K562 treated with DMSO at 1 percent for 4 hours (cell line): ENCODE data around the gene ORC3. TPM values are rescaled to one million over a fixed set of nuclear protein-coding genes. Genes with fewer than 3 reads are reported as not detected.

Experiments
- total RNA-seq: library from RNA; unstranded; fragments of 300-600 nt; gene quantifications from 2 replicates; pipeline ENCODE4 v1.2.3, GENCODE V29; 2022; ENCODE audit not compliant: insufficient read depth

The ORC3 gene
- total RNA-seq: 14.6 and 18.8 TPM in 2 replicates

GRCh38 chr6:87589693-87590416 is at the start of gene ORC3, which contains the start of gene RARS2:
TSS of gene ORC3 (plus strand) at chr6:87590135. CDS start at chr6:87590169, 34 bp downstream.
TSS of gene RARS2 (minus strand) at chr6:87589987. CDS start at chr6:87589957, 30 bp downstream.

DNA sequence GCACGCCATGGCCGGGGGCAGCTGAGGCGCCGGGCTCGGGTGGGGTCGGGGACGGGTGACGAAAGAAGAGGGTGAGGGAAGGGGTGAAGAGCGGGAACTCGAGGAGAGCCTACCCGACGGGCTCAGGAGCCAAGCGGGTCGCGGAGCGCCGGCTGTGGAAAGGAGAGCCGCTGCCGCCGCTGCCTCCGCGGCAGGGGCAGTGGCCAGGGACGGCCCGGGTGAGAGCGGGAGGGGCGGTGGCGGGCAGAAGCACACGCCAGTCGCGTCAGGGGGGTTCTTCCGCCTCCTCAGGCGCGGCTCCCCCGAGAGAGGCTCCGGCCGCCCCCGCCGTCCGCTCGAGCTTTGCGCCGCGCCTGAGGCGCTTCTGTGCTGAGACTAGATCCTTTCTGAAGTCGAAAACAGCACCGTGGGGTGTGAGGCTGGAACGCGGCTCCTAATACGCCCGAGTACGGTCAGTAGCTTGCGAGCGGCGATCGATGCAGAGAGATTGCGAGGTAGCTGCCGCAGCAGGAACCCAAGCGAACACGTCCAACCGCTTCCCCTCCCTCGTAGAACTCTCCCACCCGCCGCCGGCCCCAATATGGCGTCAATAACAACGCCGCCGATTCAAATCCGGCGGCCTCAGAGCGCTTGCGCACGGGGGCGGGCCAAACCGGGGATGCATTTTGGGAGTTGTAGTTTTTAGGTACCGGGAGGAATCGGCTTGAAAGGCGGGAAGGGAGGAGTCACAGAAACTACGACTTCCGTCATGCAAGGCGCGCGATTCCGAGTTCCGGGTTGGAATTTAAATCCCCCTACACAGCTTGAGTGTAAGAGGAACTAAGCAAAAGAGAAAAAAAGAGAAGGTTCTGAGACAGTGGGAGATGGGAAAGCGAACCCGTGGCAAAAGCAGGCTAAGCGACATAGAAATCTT is 112.0 kb downstream of the ORC3 start, which contains the start of gene AKIRIN2:
Gene AKIRIN2, minus strand, starts transcription at position 558 of the 913 bp plus-strand sequence. Its CDS starts 549 bp downstream, at position 9.

Other genes with a start within 250 kb of the ORC3 start
- 0.61 and 1.7 TPM in 2 replicates for gene C6orf163, start 245.3 kb upstream of the ORC3 start, total RNA-seq
- not detected in 2 replicates for gene CFAP206, start 182.2 kb upstream of the ORC3 start, total RNA-seq
- gene SLC35A1, start 117.2 kb upstream of the ORC3 start, total RNA-seq: 9.1 and 9.4 TPM in 2 replicates
- 21.6 and 25.9 TPM in 2 replicates for gene RARS2, start 148 bp upstream of the ORC3 start, total RNA-seq
- 65.8 and 67.8 TPM in 2 replicates for gene AKIRIN2, start 112.1 kb downstream of the ORC3 start, total RNA-seq